Activated CD4-positive, alpha-beta T cell treated with anti-CD3 and anti-CD28 coated beads, Interleukin-2, Interleukin-6, amounts not matched to agents 100 ng/mL and 50 ng/mL, durations not matched to agents 16 hours and 8 hours (primary cell): ENCODE measurements around the gene CLCN1.

Source experiments
- DNase-seq: peaks from one replicate; pipeline ENCODE4 v3.0.0-alpha.2; 2020

The CLCN1 gene

DNA sequence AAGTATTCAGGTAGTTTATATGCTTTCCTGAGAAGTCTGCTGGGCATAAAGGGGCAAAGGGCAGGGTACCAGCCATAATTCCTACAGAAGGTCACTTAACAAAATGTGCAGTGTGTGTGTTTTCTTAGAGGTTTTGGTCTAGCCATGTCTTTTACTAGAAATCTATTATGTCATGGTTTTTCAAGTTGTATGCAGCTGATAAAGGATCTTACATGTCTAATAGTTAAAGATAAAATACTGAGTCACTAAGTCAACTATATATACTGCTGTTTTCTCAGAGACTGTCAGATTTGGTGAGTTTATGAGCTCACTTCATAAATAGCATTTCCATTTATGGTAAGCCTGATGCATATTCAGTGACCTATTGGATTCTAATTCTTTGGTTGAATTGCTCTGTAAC lies 20.0 kb upstream of the CLCN1 start:
- DNase-seq, result no peak

GRCh38 chr7:143296686-143297085 lies 19.2 kb upstream of the CLCN1 start:
- no peak for DNase-seq

GRCh38 chr7:143299346-143299745 lies 16.6 kb upstream of the CLCN1 start:
- no peak for DNase-seq

DNA sequence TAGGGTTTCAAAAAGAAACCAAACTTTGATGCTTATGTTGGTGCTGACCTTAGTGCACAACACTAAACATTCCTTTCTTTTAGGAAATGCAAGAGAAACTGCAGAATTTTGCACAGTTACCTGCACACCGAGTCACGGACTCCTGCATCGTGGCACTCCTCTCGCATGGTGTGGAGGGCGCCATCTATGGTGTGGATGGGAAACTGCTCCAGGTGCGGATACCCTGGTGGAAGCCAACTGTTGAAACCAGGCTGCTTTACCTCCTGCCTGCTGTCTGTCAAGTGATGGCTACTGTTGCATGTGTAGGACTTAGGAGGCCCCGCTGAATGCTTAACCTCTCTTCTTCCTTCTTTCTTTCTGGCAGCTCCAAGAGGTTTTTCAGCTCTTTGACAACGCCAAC lies 16.1 kb upstream of the CLCN1 start:
- DNase-seq, result peak; percentile 67

GRCh38 chr7:143300959-143301935 lies 14.7 kb upstream of the CLCN1 start:
- DNase-seq, result no peak

GRCh38 chr7:143303733-143304132 lies 12.2 kb upstream of the CLCN1 start:
- DNase-seq, result no peak

DNA sequence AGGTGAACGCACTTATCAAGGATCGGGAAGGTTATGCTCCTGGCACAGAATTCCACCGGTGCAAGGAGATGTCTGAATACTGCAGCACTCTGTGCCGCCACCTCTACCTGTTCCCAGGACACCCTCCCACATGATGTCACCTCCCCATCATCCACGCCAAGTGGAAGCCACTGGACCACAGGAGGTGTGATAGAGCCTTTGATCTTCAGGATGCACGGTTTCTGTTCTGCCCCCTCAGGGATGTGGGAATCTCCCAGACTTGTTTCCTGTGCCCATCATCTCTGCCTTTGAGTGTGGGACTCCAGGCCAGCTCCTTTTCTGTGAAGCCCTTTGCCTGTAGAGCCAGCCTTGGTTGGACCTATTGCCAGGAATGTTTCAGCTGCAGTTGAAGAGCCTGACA lies 11.0 kb upstream of the CLCN1 start:
- no peak for DNase-seq

DNA sequence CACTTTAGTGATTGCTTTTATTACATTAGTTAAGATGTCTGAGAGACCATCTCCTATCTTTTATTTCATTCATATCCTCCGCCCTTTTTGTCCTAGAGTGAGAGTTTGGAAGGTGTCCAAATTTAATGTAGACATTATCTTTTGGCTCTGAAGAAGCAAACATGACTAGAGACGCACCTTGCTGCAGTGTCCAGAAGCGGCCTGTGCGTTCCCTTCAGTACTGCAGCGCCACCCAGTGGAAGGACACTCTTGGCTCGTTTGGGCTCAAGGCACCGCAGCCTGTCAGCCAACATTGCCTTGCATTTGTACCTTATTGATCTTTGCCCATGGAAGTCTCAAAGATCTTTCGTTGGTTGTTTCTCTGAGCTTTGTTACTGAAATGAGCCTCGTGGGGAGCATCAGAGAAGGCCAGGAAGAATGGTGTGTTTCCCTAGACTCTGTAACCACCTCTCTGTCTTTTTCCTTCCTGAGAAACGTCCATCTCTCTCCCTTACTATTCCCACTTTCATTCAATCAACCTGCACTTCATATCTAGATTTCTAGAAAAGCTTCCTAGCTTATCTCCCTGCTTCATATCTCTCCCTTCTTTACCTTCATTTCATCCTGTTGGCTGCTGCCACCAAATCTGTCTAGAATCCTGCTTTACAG lies 10.4 kb upstream of the CLCN1 start:
- DNase-seq, result peak; percentile 66

DNA sequence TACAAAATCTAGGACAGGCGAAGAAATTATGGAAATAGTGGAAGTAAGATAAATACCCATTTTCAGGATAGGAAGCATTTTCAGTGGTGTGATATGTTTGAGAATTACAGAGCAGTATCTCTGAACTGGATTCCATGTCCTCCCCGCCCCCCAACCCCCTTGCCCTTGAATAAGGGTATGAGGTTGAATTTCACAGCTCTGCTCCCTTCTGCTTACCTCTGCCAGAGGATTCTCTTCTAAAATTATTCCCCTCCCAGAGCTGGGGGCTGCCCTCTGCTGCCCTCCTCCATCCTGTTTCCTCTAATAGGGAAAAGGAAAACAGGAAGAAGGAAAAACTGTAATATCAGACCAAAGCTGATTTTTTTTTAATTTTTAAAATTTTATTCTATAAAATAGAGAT lies 7.3 kb upstream of the CLCN1 start:
- no peak for DNase-seq

DNA sequence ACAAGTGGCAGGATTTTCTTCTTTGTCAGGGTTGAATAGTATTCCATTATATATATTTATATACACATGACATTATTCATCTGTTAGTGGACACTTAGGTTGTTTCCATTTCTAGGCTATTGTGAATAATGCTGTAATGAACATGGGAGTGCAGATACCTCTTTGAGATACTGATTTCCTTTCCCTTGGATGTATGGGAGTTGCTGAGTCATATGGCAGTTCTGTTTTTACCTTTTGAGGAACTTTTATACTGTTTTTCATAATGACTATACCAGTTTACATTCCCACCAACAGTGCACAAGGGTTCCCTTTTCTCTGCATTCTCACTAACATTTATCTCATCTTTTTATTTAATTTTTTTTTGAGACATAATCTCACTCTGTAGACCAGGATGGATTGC lies 1.8 kb upstream of the CLCN1 start:
- no peak for DNase-seq

- DNase-seq, result no peak
Observed at GRCh38 chr7:143316492-143316891, 581 bp downstream of the CLCN1 start.

- no peak for DNase-seq
Observed at GRCh38 chr7:143318661-143319060, 2.8 kb downstream of the CLCN1 start.

GRCh38 chr7:143320620-143321019 lies 4.7 kb downstream of the CLCN1 start:
- no peak for DNase-seq

DNA sequence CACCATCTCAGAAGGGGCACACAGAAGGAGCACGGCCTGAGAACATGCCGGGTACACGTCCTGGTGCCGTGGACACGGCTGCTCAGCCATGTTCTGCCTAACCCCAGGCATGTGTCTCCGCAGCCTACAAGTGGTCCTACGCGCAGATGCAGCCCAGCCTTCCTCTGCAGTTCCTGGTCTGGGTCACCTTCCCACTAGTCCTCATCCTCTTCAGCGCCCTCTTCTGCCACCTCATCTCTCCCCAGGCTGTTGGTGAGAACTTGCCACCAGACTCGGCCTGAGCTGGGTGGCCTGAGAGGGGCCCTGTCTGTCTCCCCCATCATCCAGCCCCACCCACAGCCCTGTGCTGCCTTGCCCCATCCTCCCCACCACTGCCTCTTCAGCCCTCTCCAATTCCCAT lies 5.3 kb downstream of the CLCN1 start:
- DNase-seq, result no peak

GRCh38 chr7:143321734-143322133 lies 5.8 kb downstream of the CLCN1 start:
- no peak for DNase-seq

- no peak for DNase-seq
Observed at GRCh38 chr7:143322760-143323633, 7.1 kb downstream of the CLCN1 start.

DNA sequence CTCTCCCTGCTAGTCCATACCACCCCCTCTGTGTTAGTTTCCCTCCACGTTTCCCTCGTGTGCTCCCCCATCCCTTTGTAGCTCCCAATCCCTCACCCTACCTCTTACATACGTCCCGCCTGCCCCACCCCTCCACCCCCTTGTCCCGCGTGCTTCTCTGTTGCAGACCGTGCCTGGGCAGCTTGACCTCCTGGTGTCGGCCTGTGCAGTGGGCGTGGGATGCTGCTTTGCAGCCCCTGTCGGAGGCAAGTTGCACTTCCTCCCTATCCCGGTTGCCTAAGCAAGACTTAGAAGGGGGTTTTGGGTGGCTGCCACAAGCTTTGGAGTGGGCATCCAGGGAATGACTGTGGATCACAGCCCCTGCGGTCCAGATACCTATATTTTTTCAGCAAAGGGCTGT lies 7.7 kb downstream of the CLCN1 start:
- no peak for DNase-seq

DNA sequence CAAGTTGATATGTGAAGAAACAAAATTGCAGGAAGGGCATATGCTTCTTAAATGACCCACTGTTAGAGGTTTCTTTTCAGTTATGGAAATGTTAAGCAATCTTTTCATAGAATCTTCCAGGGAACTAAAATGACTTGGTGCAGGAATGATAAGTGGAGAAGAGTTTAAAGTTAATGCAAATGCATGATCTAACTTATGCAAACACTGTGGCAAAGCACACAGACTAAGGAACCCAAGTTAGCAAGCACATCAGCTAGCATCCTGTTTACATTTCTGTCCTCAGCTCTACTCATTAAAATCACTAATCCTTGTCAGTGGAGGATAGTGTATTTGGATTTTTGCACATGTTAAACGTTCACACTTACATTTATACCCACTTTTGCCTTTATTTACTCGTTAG lies 9.3 kb downstream of the CLCN1 start:
- no peak for DNase-seq

DNA sequence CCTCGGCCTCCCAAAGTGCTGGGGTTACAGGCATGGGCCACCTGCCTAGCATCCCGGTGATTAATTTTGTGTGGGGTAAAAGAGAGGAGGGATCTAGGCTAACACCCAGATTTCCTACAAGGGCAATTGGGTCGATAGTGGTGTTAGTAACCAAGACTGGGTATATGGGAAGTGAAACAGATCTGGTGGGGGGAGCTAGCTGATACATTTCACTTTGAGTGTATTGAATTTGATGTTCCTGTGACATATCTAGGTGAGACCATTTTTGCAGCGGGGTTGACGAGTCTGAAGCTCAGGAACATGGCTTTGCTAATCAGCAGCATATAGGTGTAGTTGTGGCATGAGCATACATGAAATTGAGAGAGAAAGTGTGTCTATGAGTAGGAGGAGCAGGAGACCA lies 12.0 kb downstream of the CLCN1 start:
- DNase-seq, result no peak

DNA sequence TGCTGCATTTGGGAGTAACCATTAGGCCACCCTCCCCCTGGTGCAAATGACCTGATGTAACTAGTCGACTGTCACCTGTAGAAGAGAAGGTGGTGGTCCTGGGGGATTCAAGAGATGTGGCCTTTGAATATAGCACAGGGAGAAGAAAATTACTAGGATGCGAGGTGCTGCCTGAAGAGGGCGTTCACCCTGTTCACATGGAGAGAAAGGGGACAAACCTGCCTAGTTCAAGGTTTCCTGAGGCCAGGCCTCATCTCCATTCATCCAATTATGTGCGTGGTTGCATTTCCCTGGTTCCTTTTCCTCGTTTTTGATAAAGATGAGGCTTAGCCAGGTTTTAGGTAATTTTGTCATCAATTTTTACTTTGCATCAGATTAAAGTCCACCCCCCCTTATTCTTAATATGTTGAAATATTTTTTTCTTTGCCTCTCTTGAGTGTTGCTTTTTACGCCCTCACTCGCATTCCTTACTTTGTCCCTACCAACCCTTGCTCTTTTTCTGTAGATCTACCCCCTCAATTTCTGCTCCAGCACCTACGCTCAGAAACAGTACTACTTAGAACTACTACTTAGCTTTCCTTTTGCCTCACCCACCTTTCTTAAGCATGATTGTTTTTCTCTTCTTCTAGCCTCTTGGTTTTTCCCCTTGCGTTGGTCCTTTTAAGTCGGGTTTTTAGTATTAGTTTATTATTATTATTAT lies 13.7 kb downstream of the CLCN1 start:
- DNase-seq, result no peak

DNA sequence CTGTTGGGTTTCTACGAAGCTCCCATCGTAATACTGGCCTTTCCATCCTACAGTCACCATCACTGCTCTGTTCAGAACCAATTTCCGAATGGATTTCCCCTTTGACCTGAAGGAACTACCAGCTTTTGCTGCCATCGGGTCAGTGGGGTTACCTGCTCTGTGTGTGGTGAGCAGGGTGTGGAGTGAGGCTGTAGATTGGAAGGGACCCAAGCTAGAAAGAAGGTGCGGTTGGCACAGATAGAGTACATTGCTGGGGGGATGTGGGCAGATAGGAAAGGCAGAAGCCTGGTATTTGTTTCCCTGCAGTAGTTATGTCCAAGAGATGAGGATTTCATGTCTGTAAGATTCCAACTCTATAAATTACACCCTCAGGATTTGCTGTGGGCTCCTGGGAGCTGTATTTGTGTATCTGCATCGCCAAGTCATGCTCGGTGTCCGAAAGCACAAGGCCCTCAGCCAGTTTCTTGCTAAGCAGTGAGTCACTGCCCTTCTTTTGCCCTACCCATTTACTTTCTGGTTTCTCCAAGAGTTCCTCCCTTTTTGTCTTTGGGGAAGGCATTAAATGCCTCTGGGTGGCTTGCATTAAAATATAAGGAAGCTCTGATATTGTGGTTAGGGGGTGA lies 15.4 kb downstream of the CLCN1 start:
- no peak for DNase-seq

DNA sequence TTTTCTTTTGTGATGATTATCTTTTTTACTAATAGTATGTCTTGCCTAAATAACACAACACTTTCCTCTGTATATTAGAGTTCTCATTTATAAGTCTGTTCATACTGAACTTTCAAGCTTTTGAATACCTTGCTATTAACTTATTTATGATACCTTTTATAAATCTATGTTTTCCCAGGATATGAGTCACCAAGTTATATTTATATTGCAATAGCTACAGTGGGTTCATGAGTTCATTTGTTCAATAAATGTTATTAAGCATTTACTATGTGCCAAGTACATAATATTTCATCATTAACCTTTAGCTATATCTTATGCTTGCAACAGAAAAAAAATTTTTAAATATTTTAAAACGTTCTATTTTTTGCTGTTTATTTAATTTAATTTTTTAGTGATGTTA lies 18.3 kb downstream of the CLCN1 start:
- no peak for DNase-seq
